Natural killer cell (primary cell): ENCODE data around the gene MFSD11. TPM values are rescaled to one million over a fixed set of nuclear protein-coding genes. Genes with fewer than 3 reads are reported as not detected.
"Not testable (repeated sequence)": the region's sequence is repeated elsewhere in the genome, so short reads cannot be mapped to it uniquely, and the experiment has no call there.

Experiments
- ATAC-seq, 3 donors: fragments of 150-1000 bp in 2 of 3; fragments of 200-7000 bp in 1 of 3; cut with Tn5 transposase; 1 replicate in 1 of 3; 2 replicates in 2 of 3; pipeline ENCODE4 v1.10.0; 2021; ENCODE audit warnings: mild to moderate bottlenecking in 2 of 3, moderate library complexity in 2 of 3
- DNase-seq, 2 donors: peaks; one replicate each; pipeline versions ENCODE4 v3.0.0 to v3.0.0-alpha.2; 2013 to 2021; ENCODE audit warnings: mixed read lengths in 1 of 2
- H3K27ac ChIP-seq: one replicate; pipeline ENCODE4 v1.5.1; 2013; ENCODE audit warnings: mild to moderate bottlenecking, low read length
- H3K27me3 ChIP-seq: one replicate; pipeline ENCODE4 v1.6.1; 2013; ENCODE audit warnings: low read length; ENCODE audit not compliant: control insufficient read depth, insufficient read depth
- H3K36me3 ChIP-seq: one replicate; pipeline ENCODE4 v1.6.1; 2013; ENCODE audit warnings: low read length; ENCODE audit not compliant: control insufficient read depth, insufficient read depth
- H3K4me1 ChIP-seq: one replicate; pipeline ENCODE4 v1.6.1; 2013; ENCODE audit warnings: low read length; ENCODE audit not compliant: control insufficient read depth, insufficient read depth
- H3K4me3 ChIP-seq: one replicate; pipeline ENCODE4 v1.5.1; 2013; ENCODE audit warnings: low read length
- H3K9me3 ChIP-seq: one replicate; pipeline ENCODE4 v1.6.1; 2013; ENCODE audit warnings: low read length; ENCODE audit not compliant: control insufficient read depth, insufficient read depth
- H3K27ac Mint-ChIP-seq, 2 donors: one replicate each; pipeline ENCODE4 v1.8.0; 2022; ENCODE audit warnings: mild to moderate bottlenecking in 2 of 2, mixed read lengths in 2 of 2, moderate library complexity in 1 of 2
- H3K27me3 Mint-ChIP-seq, 2 donors: one replicate each; pipeline ENCODE4 v1.8.0; 2022; ENCODE audit warnings: low read depth in 2 of 2, mixed read lengths in 2 of 2
- H3K36me3 Mint-ChIP-seq: one replicate; pipeline ENCODE4 v1.8.0; 2022; ENCODE audit warnings: mixed read lengths
- H3K4me1 Mint-ChIP-seq, 2 donors: one replicate each; pipeline ENCODE4 v1.8.0; 2022; ENCODE audit warnings: mixed read lengths in 2 of 2
- H3K4me3 Mint-ChIP-seq: one replicate; pipeline ENCODE4 v1.8.0; 2022; ENCODE audit warnings: mild to moderate bottlenecking, moderate library complexity, mixed read lengths
- H3K9me3 Mint-ChIP-seq, 2 donors: one replicate each; pipeline ENCODE4 v1.8.0; 2022; ENCODE audit warnings: mixed read lengths in 2 of 2
- WGBS: methylation state at CpG from one replicate; pipeline ENCODE4 v1.1.7; 2013; ENCODE audit warnings: missing lambda C conversion rate; ENCODE audit not compliant: insufficient coverage; 5-methylcytosine and 5-hydroxymethylcytosine counted together
- intact Hi-C: fragments of 100-400 bp; cut with micrococcal nuclease; formaldehyde crosslinking; loops from one replicate; pipeline ENCODE4 v1.14.2; 2022
- total RNA-seq, 4 donors: library from RNA; stranded (reverse); fragments of 120-200 nt in 1 of 4; gene quantifications; one replicate each; pipeline versions ENCODE4 v1.2.3 to v1.2.4, GENCODE V29; 2013 to 2022
- TF ChIP-seq, protein P1 (sequence below): fragments of 200-600 bp; IDR thresholded peaks from one replicate; pipeline ENCODE4 v1.8.0; 2022; ENCODE audit warnings: antibody characterized with exemption

Gene MFSD11
- total RNA-seq, 3 donors from 2014 or later (not counting 1 experiment from before 2014, with no cell fraction given) = 32.7 to 44.0 (median 33.9) TPM

DNA sequence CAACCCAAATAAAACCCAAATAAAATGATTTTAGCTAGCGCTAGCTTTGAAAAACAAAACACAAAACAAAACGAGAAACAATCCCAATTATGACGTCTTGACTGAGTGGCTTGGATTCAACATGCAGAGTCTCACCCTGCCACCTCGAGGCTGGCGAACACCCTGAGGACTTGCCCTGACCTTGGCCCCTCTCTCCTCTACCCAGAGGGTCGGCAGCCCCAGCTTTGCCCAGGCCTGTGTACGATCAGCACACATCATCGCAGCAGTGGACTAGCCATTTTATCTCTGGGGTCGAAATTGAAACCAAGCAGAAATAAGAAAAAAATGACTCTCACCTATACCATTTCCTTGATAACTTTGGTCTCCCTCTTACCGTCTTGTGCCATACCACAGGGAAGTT is 16.5 kb upstream of the MFSD11 start:
- H3K9me3 Mint-ChIP-seq = no peaks in the 10 kb centered on the region
- Histone ChIP-seq H3K27ac (no peak overlapping the region), H3K4me3 (no peak overlapping the region), H3K4me1 (peaks cover 31% of the 10 kb centered on the region), H3K9me3 (no peaks in the 10 kb centered on the region), H3K36me3 (peaks cover 65% of the 10 kb centered on the region), H3K27me3 (no peaks in the 10 kb centered on the region)
- H3K27ac Mint-ChIP-seq = peak overlapping the region; percentile 44 to 81
- 91% methylated on average over 10 of the region's 10 CpGs for WGBS
- H3K36me3 Mint-ChIP-seq = peaks cover 21% of the 10 kb centered on the region
- ATAC-seq = no peak
- intact Hi-C loops = no loop called here
- no peak for DNase-seq
- peaks cover 28 to 31% of the 10 kb centered on the region in 2 donors for H3K4me1 Mint-ChIP-seq
- H3K27me3 Mint-ChIP-seq = no peaks in the 10 kb centered on the region
- H3K4me3 Mint-ChIP-seq = peak overlapping the region; percentile 51
- TF ChIP-seq, protein P1, sequence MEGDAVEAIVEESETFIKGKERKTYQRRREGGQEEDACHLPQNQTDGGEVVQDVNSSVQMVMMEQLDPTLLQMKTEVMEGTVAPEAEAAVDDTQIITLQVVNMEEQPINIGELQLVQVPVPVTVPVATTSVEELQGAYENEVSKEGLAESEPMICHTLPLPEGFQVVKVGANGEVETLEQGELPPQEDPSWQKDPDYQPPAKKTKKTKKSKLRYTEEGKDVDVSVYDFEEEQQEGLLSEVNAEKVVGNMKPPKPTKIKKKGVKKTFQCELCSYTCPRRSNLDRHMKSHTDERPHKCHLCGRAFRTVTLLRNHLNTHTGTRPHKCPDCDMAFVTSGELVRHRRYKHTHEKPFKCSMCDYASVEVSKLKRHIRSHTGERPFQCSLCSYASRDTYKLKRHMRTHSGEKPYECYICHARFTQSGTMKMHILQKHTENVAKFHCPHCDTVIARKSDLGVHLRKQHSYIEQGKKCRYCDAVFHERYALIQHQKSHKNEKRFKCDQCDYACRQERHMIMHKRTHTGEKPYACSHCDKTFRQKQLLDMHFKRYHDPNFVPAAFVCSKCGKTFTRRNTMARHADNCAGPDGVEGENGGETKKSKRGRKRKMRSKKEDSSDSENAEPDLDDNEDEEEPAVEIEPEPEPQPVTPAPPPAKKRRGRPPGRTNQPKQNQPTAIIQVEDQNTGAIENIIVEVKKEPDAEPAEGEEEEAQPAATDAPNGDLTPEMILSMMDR = no peak

DNA sequence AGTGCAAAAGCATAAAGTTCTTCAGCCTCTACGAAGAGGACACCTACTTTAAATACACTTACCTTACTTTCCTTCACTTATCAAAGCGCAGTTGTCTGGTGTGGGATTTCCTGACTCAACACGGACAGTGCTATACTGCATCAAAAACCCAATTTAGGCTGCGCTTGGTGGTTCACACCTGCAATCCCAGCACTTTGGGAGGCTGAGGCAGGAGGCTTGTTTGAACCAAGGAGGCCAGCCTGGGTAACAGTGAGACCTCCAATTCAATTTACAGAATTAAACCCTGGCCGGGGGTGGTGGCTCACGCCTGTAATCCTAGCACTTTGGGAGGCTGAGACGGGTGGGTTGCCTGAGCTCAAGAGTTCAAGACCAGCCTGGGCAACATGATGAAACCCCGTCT is 15.6 kb upstream of the MFSD11 start:
- no peak for ATAC-seq
- DNase-seq = no peak
- H3K36me3 Mint-ChIP-seq = peaks cover 18% of the 10 kb centered on the region
- no peaks in the 10 kb centered on the region for H3K9me3 Mint-ChIP-seq
- no peak overlapping the region for H3K4me3 Mint-ChIP-seq
- H3K27ac Mint-ChIP-seq = peak overlapping the region; percentile 44 to 81
- H3K27me3 Mint-ChIP-seq = no peaks in the 10 kb centered on the region
- peaks cover 28 to 29% of the 10 kb centered on the region in 2 donors for H3K4me1 Mint-ChIP-seq
- H3K27me3 ChIP-seq = no peaks in the 10 kb centered on the region
- H3K4me1 ChIP-seq = peaks cover 27% of the 10 kb centered on the region
- H3K36me3 ChIP-seq = peaks cover 57% of the 10 kb centered on the region
- TF ChIP-seq, protein P1 = no peak
- no peaks in the 10 kb centered on the region for H3K9me3 ChIP-seq
- 96% methylated on average over 8 of the region's 8 CpGs for WGBS
- H3K4me3 ChIP-seq = no peak overlapping the region
- no peak overlapping the region for H3K27ac ChIP-seq
- intact Hi-C loops = no loop called here

DNA sequence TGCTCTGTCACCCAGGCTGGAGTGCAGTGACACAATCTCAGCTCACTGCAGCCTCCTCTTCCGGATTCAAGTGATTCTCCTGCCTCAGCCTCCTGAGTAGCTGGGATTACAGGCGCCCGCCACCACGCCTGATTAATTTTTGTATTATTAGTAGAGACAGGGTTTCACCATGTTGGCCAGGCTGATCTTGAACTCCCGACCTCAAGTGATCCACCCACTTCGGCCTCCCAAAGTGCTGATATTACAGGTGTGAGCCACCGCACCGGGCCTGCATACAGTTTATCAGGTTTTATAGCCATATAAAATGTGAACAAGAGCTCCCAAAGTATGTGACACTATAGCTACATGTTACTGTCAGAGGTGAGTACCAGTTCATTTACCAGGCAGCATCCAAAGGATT is 14.9 kb upstream of the MFSD11 start:
- WGBS = 97% methylated on average over 8 of the region's 8 CpGs
- H3K27me3 ChIP-seq, H3K27me3 Mint-ChIP-seq, ATAC-seq, DNase-seq, H3K27ac ChIP-seq, H3K4me3 ChIP-seq, H3K9me3 Mint-ChIP-seq, H3K9me3 ChIP-seq, intact Hi-C loops: not testable (repeated sequence)
- Histone ChIP-seq H3K4me1 (peaks cover 34% of the 10 kb centered on the region), H3K36me3 (peaks cover 52% of the 10 kb centered on the region)
- Mint-ChIP-seq H3K4me3 (peak overlapping the region; percentile 9), H3K4me1 (peaks cover 35 to 36% of the 10 kb centered on the region in 2 donors), H3K27ac (peak overlapping the region in 1 of 2 donors; percentile 31), H3K36me3 (peaks cover 18% of the 10 kb centered on the region)

DNA sequence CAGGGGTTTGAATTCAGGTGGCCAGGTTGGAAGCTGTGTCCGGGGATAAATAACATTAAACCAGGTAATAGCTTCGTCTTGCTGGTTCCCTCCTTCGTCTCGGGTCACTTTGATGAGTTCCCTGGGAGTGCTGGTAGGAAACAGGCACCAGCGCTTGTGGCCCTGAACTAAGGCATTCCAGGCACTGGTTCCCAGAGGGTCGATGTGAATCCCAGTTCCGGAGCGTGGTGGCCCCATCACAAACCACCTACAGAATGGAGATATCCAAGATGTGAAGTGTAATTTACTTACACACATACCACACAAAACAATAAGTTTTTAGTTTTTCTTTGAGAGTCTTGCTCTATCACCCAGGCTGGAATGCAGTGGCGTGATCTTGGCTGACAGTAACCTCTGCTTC is 14.1 kb upstream of the MFSD11 start:
- ATAC-seq (no peak), DNase-seq (no peak)
- Histone ChIP-seq H3K9me3 (no peaks in the 10 kb centered on the region), H3K36me3 (peaks cover 44% of the 10 kb centered on the region), H3K27me3 (no peaks in the 10 kb centered on the region), H3K4me3 (no peak overlapping the region), H3K4me1 (peaks cover 41% of the 10 kb centered on the region), H3K27ac (no peak overlapping the region)
- Mint-ChIP-seq H3K9me3 (no peaks in the 10 kb centered on the region), H3K27me3 (no peaks in the 10 kb centered on the region), H3K4me3 (no peak overlapping the region), H3K4me1 (peaks cover 36% of the 10 kb centered on the region in 2 donors), H3K27ac (peak overlapping the region in 1 of 2 donors; percentile 31), H3K36me3 (peaks cover 18% of the 10 kb centered on the region)
- 98% methylated on average over 9 of the region's 9 CpGs for WGBS
- TF ChIP-seq, protein P1 = no peak
- intact Hi-C loops = no loop called here
